HCT116 (cell line): ENCODE results near the gene AFDN. TPM values are rescaled to one million over a fixed set of nuclear protein-coding genes. Genes with fewer than 3 reads are reported as not detected.

Experiments
- ATAC-seq: fragments of 200-7000 bp; cut with Tn5 transposase; 2 replicates; pipeline ENCODE4 v1.9.1; 2020; ENCODE audit warnings: mild to moderate bottlenecking, moderate library complexity
- BruUV-seq: library from RNA; stranded (reverse); fragments of 400-500 nt; replicated peaks from 2 replicates; lab custom pipeline; 2021; lab: Mats Ljungman, UMichigan
- CTCF ChIA-PET: fragments of 300-600 bp; sonication (Branson Sonifier 250); formaldehyde crosslinking; loops from one replicate; lab custom pipeline; 2021; ENCODE audit warnings: antibody characterized with exemption; lab: Charles Lee
- POLR2A ChIA-PET: fragments of 300-600, 350-600 bp; sonication (Branson Sonifier 250); formaldehyde crosslinking; loops from one replicate; lab custom pipeline; 2021; ENCODE audit warnings: antibody characterized with exemption; lab: Charles Lee
- RAD21 ChIA-PET, 2 experiments: fragments of 300-600 bp; sonication (Branson Sonifier 250); formaldehyde crosslinking; loops; one replicate each; lab custom pipeline; 2023; ENCODE audit warnings: low total read pairs in 2 of 2; ENCODE audit not compliant: uncharacterized antibody in 2 of 2, unreplicated experiment in 2 of 2, low non-redundant PET in 1 of 2; lab: Charles Lee
- DNase-seq: peaks from one replicate; pipeline ENCODE4 v3.0.0-alpha.2; 2010; ENCODE audit warnings: low read depth, low spot score
- H2AFZ ChIP-seq: fragments of 200-600 bp; shearing (Covaris generic), sonication (generic); 2 replicates; pipeline ENCODE4 v1.6.1; 2017; ENCODE audit warnings: low read depth, mixed run types, mixed read lengths, antibody characterized with exemption, low read length; ENCODE audit not compliant: poor library complexity, severe bottlenecking
- H3K27ac ChIP-seq: 2 replicates; pipeline ENCODE4 v1.5.1; 2012; ENCODE audit warnings: low read depth, low read length
- H3K27me3 ChIP-seq: fragments of 200-600 bp; sonication (generic); 2 replicates; pipeline ENCODE4 v1.6.1; 2016; ENCODE audit warnings: mixed run types, low read length, mixed read lengths; ENCODE audit not compliant: insufficient read depth
- H3K36me3 ChIP-seq, 2 experiments: fragments of 200-500 bp in 1 of 2; fragments of 200-600 bp in 1 of 2; sonication (Bioruptor generic) in 1 of 2; sonication (generic) in 1 of 2; 2 replicates each; pipeline versions ENCODE4 v1.5.1 to v1.6.1; 2014 to 2016; ENCODE audit warnings: low read length in 2 of 2, inconsistent platforms in 1 of 2, mixed read lengths in 1 of 2, mixed run types in 1 of 2; ENCODE audit not compliant: insufficient read depth in 2 of 2, control insufficient read depth in 1 of 2
- H3K4me1 ChIP-seq, 2 experiments: fragments of 200-600 bp in 1 of 2; sonication (generic) in 1 of 2; 2 replicates each; pipeline versions ENCODE4 v1.5.1 to v1.6.1; 2012 to 2017; ENCODE audit warnings: low read length in 2 of 2, inconsistent platforms in 1 of 2, mild to moderate bottlenecking in 1 of 2, mixed read lengths in 1 of 2, mixed run types in 1 of 2, moderate library complexity in 1 of 2; ENCODE audit not compliant: insufficient read depth in 2 of 2, control insufficient read depth in 1 of 2
- H3K4me2 ChIP-seq: fragments of 200-600 bp; sonication (generic); 2 replicates; pipeline ENCODE4 v1.6.1; 2017; ENCODE audit warnings: mixed run types, low read length, mixed read lengths
- H3K4me3 ChIP-seq, 2 experiments: fragments of 200-600 bp in 1 of 2; sonication (generic) in 1 of 2; replicated peaks in 1 of 2; 2 replicates each; pipeline ENCODE4 v1.5.1; 2011 to 2016; ENCODE audit warnings: low read length in 2 of 2, control low read depth in 1 of 2, low read depth in 1 of 2, mild to moderate bottlenecking in 1 of 2, mixed read lengths in 1 of 2, mixed run types in 1 of 2
- H3K79me2 ChIP-seq: fragments of 200-600 bp; sonication (generic); 2 replicates; pipeline ENCODE4 v1.6.1; 2017; ENCODE audit warnings: mild to moderate bottlenecking, mixed run types, low read length, moderate library complexity, mixed read lengths; ENCODE audit not compliant: insufficient read depth
- H3K9ac ChIP-seq: fragments of 200-600 bp; sonication (generic); 2 replicates; pipeline ENCODE4 v1.6.1; 2016; ENCODE audit warnings: low read length, mixed read lengths
- H3K9me2 ChIP-seq: fragments of 200-600 bp; sonication (generic), shearing (Covaris generic); 2 replicates; pipeline ENCODE4 v1.6.1; 2017; ENCODE audit warnings: mixed run types, mild to moderate bottlenecking, moderate library complexity; ENCODE audit not compliant: insufficient read depth
- H3K9me3 ChIP-seq, 2 experiments: fragments of 200-500 bp in 1 of 2; fragments of 200-600 bp in 1 of 2; sonication (Bioruptor generic) in 1 of 2; sonication (generic) in 1 of 2; 2 replicates each; pipeline ENCODE4 v1.6.1; 2014 to 2017; ENCODE audit warnings: low read length in 2 of 2, mixed read lengths in 2 of 2, inconsistent platforms in 1 of 2, low read depth in 1 of 2, mild to moderate bottlenecking in 1 of 2, mixed run types in 1 of 2, moderate library complexity in 1 of 2; ENCODE audit not compliant: control insufficient read depth in 1 of 2, insufficient read depth in 1 of 2
- H4K20me1 ChIP-seq: fragments of 200-600 bp; sonication (generic), shearing (Covaris generic); 2 replicates; pipeline ENCODE4 v1.6.1; 2017; ENCODE audit warnings: mixed run types, mild to moderate bottlenecking, moderate library complexity; ENCODE audit not compliant: insufficient read depth
- ATF3 ChIP-seq: IDR thresholded peaks from 2 replicates; pipeline ENCODE4 v1.6.1; 2012
- CBX3 ChIP-seq: IDR thresholded peaks from 2 replicates; pipeline ENCODE4 v1.6.1; 2012; ENCODE audit warnings: low read depth
- CEBPB ChIP-seq: IDR thresholded peaks from 2 replicates; pipeline ENCODE4 v1.6.1; 2012; ENCODE audit warnings: low read depth
- CTCF ChIP-seq, 3 experiments: fragments of 200-600 bp in 1 of 3; sonication (generic) in 1 of 3; IDR thresholded peaks in 2 of 3; conservative IDR thresholded peaks in 1 of 3; 2 replicates each; pipeline ENCODE4 v1.5.1; 2012 to 2017; ENCODE audit warnings: low read depth in 2 of 3, low read length in 2 of 3, antibody characterized with exemption in 1 of 3, borderline replicate concordance in 1 of 3, control low read depth in 1 of 3, mild to moderate bottlenecking in 1 of 3, mixed read lengths in 1 of 3, mixed run types in 1 of 3, moderate library complexity in 1 of 3; ENCODE audit not compliant: insufficient read depth in 1 of 3
- EGR1 ChIP-seq: IDR thresholded peaks from 2 replicates; pipeline ENCODE4 v1.6.1; 2012; ENCODE audit warnings: low read depth
- EZH2phosphoT487 ChIP-seq: fragments of 200-600 bp; IDR thresholded peaks from 2 replicates; pipeline ENCODE4 v1.6.1; 2018; ENCODE audit warnings: antibody characterized with exemption, borderline replicate concordance
- FOSL1 ChIP-seq: IDR thresholded peaks from 2 replicates; pipeline ENCODE4 v1.6.1; 2012; ENCODE audit warnings: low read depth
- JUND ChIP-seq: IDR thresholded peaks from 2 replicates; pipeline ENCODE4 v1.6.1; 2012
- POLR2A ChIP-seq: IDR thresholded peaks from 2 replicates; pipeline ENCODE4 v1.7.0; 2011; ENCODE audit warnings: borderline replicate concordance; ENCODE audit not compliant: insufficient read depth, insufficient read length; ENCODE audit errors: extremely low read depth
- SIN3A ChIP-seq: IDR thresholded peaks from 2 replicates; pipeline ENCODE4 v1.6.1; 2012; ENCODE audit warnings: low read depth
- SP1 ChIP-seq: IDR thresholded peaks from 2 replicates; pipeline ENCODE4 v1.6.1; 2012; ENCODE audit warnings: low read depth
- SRF ChIP-seq: IDR thresholded peaks from 2 replicates; pipeline ENCODE4 v1.6.1; 2012; ENCODE audit warnings: low read depth
- TCF7L2 ChIP-seq: IDR thresholded peaks from 2 replicates; pipeline ENCODE4 v1.7.0; 2011; ENCODE audit warnings: borderline replicate concordance, inconsistent platforms; ENCODE audit not compliant: insufficient read depth, insufficient read length; ENCODE audit errors: extremely low read depth
- ZNF274 ChIP-seq: fragments of 200-500 bp; sonication (Bioruptor generic); IDR thresholded peaks from 2 replicates; pipeline ENCODE4 v1.6.1; 2014; ENCODE audit warnings: mild to moderate bottlenecking, low read depth, low read length, inconsistent platforms
- intact Hi-C: fragments of 100-400 bp; cut with micrococcal nuclease; formaldehyde crosslinking; loops from 2 replicates; pipeline ENCODE4 v1.10.0; 2022
- total RNA-seq: library from RNA; stranded (reverse); gene quantifications from one replicate; pipeline ENCODE4 v1.2.1, GENCODE V29; 2021; ENCODE audit not compliant: unreplicated experiment
- TF ChIP-seq, protein P1 (sequence below): IDR thresholded peaks from 2 replicates; pipeline ENCODE4 v1.6.1; 2012; ENCODE audit warnings: low read depth
- TF ChIP-seq, protein P2 (sequence below): IDR thresholded peaks from 2 replicates; pipeline ENCODE4 v1.6.1; 2012

AFDN gene
- total RNA-seq, 1 experiment from 2014 or later, result 59.4 TPM

- no peak for DNase-seq
- Histone ChIP-seq H2AFZ (no peak overlapping the region), H3K9ac (no peak overlapping the region), H3K4me2 (no peak overlapping the region), H3K27ac (no peak overlapping the region), H3K27me3 (0 out of 2 replicates have a peak, but pooled peaks cover 4% of the 10 kb centered on the region), H3K9me3 (no peaks in the 10 kb centered on the region), H3K4me3 (no peak overlapping the region), H3K9me2 (no peaks in the 10 kb centered on the region), H3K36me3 (no peaks in the 10 kb centered on the region), H3K79me2 (no peaks in the 10 kb centered on the region), H3K4me1 (no peaks in the 10 kb centered on the region), H4K20me1 (no peaks in the 10 kb centered on the region)
- no TSS peak for BruUV-seq
- no peak for TF ChIP-seq JUND
- no peak for TF ChIP-seq FOSL1
- TF ChIP-seq, protein P1, sequence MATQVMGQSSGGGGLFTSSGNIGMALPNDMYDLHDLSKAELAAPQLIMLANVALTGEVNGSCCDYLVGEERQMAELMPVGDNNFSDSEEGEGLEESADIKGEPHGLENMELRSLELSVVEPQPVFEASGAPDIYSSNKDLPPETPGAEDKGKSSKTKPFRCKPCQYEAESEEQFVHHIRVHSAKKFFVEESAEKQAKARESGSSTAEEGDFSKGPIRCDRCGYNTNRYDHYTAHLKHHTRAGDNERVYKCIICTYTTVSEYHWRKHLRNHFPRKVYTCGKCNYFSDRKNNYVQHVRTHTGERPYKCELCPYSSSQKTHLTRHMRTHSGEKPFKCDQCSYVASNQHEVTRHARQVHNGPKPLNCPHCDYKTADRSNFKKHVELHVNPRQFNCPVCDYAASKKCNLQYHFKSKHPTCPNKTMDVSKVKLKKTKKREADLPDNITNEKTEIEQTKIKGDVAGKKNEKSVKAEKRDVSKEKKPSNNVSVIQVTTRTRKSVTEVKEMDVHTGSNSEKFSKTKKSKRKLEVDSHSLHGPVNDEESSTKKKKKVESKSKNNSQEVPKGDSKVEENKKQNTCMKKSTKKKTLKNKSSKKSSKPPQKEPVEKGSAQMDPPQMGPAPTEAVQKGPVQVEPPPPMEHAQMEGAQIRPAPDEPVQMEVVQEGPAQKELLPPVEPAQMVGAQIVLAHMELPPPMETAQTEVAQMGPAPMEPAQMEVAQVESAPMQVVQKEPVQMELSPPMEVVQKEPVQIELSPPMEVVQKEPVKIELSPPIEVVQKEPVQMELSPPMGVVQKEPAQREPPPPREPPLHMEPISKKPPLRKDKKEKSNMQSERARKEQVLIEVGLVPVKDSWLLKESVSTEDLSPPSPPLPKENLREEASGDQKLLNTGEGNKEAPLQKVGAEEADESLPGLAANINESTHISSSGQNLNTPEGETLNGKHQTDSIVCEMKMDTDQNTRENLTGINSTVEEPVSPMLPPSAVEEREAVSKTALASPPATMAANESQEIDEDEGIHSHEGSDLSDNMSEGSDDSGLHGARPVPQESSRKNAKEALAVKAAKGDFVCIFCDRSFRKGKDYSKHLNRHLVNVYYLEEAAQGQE, result no peak
- TF ChIP-seq EGR1, result no peak
- TF ChIP-seq POLR2A, result no peak
- TF ChIP-seq CTCF (IDR thresholded peaks at IDR 0.05 in 2 of 3, conservative IDR thresholded peaks at IDR 0.05 in 1 of 3; ENCODE audit: borderline replicate concordance in 1 of 3, insufficient read depth in 1 of 3, low read depth in 2 of 3, low read length in 2 of 3), result no peak
- TF ChIP-seq EZH2phosphoT487, result no peak
- TF ChIP-seq TCF7L2, result no peak
- TF ChIP-seq SRF, result no peak
- no peak for TF ChIP-seq CEBPB
- no peak for TF ChIP-seq ZNF274
- no peak for TF ChIP-seq ATF3
- TF ChIP-seq CBX3, result no peak
- TF ChIP-seq SP1, result no peak
- TF ChIP-seq SIN3A, result no peak
- TF ChIP-seq, protein P2, sequence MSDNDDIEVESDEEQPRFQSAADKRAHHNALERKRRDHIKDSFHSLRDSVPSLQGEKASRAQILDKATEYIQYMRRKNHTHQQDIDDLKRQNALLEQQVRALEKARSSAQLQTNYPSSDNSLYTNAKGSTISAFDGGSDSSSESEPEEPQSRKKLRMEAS, result no peak
- ChIA-PET POLR2A (no interaction called here), RAD21 (no interaction called here), CTCF (no interaction called here)
- intact Hi-C loops, result no loop called here
- no peak for ATAC-seq
Observed at GRCh38 chr6:167797011-167797471, 29.7 kb upstream of the AFDN start.
